ENCODE results near the gene SLC38A5.

SLC38A5 gene

DNA sequence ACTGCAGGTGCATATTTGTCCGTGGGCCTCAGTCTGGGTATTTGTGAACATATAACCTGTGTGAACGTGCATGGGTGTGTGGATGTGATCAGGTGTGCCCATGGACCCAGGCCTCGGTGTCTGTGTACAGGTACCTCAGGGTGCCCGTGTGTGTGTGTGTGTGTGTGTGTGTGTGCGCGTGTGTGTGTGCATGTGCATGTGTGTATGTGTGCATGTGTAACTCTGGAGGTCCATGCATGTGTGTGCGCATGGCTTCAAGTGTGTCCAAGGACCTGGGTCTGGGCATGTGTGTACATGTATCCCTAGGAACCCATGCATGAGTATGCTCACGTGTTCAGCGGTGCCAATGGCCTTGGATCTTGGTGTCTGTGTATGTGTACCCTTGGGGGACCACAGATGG is 21.7 kb upstream of the SLC38A5 start:
- DNase-seq (ENCODE audit: low read depth, low spot score): no peak

DNA sequence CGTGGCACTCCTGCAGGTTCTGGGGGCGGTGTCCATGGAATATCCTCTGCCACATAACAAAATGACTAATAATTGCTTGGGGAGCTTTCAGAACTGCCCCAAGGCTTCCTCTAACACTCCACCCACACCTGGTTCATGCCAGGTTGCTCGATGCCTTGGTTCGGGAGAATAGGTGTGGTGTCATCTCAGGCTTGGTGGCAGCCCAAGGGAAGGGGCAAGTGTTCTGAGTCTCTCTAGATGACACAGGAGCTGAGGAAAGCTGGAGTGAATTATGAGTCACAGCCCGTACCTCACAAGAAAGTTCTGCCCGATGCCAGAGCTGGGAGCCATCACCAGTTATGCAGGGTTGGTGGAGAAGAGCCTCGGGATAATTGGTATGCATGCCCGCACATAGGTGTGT is 20.6 kb upstream of the SLC38A5 start:
- no peak for DNase-seq (ENCODE audit: low read depth, low spot score)

DNA sequence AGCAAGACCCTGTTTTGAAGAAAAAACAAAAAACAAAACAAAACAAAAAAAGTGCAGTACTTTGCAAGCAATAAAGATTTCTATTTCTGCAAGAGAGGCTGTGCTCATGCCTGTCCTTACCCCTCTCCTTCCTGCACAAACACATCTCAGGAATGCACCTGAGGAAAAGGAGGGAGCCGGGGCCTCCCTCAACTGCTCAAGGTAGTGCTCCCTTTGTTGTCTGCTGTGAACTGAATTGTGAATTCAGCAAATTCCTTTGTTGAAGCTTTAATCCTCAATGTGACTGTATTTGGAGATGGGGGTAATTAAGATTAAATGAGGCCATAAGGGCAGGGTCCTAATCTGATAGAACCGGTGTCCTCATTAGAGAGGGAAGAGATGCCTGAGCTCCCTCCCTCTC is 19.8 kb upstream of the SLC38A5 start:
- DNase-seq (ENCODE audit: low read depth, low spot score): no peak

DNA sequence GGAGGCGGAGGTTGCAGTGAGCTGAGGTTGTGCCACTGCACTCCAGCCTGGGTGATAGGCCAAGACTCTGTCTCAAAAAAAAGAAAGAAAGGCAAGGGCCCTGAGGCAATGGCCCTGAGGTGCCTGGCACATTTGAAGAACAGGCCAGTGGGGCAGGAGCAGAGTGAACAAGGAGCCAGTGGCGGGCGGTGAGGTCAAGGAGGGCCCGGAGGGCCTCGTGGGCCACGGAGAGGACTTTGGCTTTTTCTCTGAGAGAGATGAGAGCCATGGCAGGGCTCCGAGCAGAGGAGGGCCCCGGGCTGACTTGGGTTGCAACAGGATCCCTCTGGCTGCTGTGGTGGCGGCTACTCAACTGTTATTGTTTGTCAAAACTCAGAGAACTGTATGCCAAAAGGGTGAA is 19.2 kb upstream of the SLC38A5 start:
- DNase-seq (ENCODE audit: low read depth, low spot score): no peak

DNA sequence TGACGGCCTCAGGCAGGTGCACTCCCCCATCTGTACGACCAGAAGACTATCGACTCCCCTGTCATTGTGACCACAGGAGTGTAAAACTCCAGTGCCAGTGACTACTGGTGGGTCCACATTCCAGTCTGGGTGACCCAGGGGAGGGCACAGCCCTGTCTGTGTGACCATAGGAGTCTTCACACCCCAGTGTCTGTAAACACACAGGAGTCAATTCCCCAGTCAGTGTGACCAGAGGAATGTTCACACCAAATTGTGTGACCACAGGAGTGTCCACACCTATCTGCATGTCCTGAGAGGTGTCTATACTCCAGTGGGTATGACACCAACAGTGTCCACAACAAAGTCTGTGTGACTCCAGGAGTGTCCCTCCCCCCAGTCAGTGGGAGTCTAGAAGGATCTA is 18.0 kb upstream of the SLC38A5 start:
- no peak for DNase-seq (ENCODE audit: low read depth, low spot score)

DNA sequence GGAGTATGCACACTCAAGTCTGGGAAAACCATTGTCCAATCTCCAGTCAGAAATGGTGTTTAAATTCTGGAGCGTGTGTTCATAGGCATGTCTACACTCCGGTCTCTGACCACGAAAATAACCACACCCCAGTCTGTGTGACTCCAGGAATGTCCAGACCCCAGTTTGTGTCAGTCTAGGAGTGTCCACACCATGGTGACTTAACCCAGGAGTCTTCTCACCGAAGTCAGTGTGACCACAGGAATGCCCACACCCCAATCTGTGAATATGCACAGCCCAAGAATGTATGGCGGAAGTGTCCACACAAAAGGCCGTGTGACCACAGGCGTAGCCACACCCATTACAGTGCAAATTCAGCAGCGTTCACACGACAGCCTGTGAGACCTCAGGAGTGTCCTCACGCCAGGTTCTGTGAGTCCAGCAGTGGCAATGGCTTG is 17.3 kb upstream of the SLC38A5 start:
- no peak for DNase-seq (ENCODE audit: low read depth, low spot score)

DNA sequence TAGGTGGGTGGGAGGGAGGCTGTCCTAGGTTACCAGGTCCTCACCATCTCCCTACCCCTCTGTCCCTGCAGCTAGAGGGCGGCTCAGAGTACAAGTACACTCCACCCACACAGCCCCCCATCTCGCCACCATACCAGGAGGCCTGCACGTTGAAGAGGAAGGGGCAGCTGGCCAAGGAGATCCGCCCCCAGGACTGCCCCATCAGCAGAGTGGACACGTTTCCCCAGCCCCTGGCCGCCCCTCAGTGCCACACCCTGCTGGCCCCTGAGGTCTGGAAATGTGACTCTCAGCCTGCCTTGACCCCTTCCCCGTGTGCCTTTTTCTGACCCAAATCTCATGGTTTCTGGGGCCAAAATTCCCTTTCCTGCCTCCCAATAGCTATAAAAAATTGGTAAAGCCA is 12.5 kb upstream of the SLC38A5 start:
- no peak for DNase-seq (ENCODE audit: low read depth, low spot score)

DNA sequence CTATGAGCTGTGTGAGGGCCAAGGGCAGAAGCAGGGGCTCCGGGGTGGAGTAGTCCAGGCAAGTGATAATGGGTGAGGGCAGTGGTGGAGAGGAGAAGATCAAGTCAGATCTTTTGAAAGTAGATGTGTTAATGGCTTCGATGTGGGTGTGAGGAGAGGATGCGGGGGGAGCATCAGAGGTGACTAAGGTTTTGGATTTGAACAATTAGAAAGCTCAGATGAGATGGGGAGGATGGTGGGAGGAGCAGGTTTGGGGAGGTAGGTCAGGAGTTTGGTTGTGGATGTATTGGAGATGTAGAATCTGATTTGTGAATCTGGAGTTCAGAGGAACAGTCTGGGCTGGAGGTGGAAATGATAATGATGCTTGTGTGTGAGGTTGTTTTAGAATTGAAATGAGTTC is 10.5 kb upstream of the SLC38A5 start:
- no peak for DNase-seq (ENCODE audit: low read depth, low spot score)

DNA sequence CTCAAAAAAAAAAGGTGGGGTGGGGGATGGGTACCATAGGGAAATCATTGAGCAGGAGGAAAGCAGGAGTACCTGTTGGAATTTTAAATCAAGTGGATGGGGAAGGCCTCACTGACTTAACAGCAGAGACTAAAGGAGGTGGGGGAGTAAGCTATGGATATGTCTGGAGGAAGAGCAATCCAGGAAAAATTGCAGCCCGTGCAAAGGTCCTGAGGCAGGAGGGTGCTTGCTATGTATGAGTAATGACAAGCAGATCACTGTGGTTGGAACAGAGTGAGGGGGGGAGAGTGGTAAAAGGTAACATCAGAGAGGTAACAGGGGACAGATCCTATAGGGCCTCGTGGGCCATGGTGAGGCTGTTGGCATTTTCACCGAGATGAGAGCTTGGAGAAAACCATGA is 10.1 kb upstream of the SLC38A5 start:
- DNase-seq (ENCODE audit: low read depth, low spot score): no peak

DNA sequence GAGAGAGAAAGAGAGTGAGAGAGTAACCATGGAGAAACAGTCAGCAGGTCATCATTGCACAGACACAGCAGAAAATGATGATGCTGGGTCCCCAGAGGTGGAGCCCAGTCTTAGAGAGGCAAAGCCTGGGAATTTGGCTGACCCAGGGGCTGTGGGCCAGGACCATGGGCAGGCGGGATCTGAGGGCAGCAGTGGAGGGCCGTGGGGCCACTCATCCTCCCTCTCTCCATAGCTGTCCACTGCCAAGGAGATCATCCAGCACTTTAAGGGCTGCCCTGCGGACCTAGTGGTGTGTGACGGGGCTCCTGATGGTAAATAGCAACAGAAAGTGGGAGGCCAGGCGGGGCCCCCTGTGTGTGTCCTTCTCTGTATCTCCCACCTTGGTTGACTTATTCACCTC is 8.7 kb upstream of the SLC38A5 start:
- DNase-seq (ENCODE audit: low read depth, low spot score): no peak

DNA sequence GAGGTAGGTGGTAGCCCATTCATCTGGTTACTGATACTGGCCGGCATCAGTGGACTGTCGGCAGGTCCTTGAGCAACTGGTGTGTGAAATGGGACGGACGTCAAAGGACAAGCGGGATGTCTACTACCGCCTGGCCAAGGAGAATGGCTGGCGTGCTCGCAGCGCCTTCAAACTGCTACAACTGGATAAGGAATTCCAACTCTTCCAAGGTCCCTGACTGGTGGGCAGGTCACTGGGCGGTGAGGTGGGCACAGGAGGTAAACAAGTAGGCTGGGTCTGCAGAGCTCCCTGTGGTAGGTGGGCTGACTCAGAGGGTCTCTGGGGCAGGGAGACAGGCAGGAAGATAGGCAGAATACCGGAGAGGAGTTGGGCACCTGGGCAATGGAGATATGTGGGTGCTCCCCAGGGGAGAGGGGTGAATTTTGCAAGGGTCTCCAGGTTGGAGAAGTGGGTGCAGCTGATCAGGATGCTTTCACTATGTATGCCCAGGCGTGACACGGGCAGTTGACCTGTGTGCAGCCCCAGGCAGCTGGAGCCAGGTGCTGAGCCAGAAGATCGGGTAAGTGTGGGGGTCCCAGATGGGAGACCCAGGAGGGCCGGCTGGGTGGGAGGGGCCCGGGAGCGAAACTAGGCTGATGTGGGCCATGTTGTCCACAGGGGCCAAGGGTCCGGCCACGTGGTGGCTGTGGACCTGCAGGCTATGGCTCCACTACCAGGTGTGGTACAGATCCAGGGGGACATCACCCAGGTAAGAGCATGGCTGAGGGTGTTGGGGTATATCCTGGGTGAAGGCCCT is 8.1 kb upstream of the SLC38A5 start:
- no peak for DNase-seq (ENCODE audit: low read depth, low spot score)

DNA sequence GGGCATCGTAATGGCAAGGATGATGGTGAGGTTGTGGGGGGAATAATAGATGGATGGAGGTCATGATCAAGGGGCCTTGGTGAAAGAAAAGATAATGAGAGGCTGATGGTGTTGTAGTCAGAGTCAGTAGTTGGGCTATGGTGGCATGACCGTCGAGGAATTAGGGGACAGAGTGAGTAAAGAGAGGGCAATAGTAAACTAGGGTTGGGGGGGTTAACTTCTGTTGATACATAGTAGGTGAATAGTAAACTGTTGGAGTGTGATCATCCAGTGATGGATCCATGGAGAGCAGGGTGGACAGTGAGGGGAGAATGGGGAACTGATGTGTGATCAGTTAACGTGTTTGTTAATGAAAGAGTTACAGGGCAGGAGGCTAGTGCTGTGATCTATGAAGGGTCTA is 6.9 kb upstream of the SLC38A5 start:
- no peak for DNase-seq (ENCODE audit: low read depth, low spot score)

DNA sequence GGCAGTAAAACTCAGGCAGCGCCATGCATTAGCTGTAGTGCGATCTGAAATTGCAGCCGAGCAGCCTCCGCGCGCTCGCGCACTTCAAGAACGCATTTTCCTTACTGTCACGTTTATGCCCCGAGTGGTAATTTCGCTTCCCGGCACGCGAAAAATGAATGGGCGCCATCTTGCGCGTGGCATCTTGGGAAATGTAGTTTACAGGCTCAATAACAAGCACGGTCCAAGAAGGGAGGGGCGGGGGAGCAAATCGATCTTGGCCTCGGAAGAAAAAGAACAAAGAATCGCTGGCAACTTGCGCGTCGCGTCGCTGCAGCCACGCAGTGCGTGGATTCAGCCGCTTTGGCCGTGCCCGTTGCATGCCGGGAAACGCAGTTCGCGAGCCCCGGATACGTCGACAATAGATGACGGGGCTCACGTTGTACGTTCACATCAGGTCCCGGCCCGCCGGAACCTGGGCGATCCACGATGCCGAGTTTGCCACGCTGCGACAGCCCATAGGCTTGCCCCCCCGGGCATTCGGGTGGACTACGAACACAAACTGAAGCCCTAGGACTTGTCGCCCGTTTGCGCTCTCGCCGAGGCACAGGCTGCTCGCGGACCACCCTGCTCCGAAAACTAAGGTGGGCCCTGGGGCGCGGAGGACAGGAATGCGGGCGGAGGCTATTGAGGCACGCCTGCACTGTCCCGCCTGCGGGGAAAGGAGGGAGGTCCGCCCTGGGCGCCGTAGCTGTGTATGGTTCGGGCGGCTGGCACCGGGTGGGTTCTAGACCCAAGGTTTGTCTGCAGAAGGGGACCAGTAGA is 5.9 kb upstream of the SLC38A5 start, which contains the start of gene FTSJ1:
Gene FTSJ1, plus strand, starts transcription at position 426 of the 804 bp plus-strand sequence. CDS start 1,849 bp downstream, outside the sequence.
- peak; percentile 73 for DNase-seq (ENCODE audit: low read depth, low spot score)

DNA sequence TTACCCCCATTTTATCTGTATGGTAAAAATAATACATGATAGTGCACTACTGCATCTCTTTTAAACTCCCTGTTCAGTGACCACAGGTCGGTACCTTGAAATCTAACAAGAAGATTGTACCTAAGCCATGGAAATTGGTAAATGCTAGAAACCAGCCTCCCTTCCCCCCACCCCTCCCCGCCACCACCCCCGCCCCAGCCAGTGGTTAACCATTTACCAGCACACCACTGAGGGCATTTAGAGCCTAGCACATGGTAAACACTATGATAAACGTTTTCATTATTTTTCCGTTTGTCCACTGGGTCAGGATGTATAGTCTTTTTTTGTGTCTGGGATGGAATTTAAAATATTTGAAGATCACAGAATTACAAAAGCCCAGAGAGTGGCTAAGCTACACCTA is 5.2 kb upstream of the SLC38A5 start:
- no peak for DNase-seq (ENCODE audit: low read depth, low spot score)

DNA sequence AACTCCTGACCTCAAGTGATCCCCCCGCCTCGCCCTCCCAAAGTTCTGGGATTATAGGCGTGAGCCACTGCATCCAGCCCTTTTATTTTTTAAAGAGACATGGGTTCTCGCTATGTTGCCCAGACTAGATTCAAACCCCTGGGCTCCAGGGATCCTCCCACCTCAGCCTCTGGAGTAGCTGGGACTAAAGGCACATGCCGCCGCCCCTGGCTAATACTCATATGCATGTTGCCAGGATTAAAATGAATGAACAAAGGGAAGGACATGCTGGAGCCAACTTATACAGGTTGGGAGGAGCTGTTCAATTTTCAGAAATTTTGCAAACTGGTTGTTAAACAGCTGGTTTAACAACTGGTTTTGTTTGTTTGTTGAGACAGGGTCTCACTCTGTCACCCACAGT is 4.5 kb upstream of the SLC38A5 start:
- no peak for DNase-seq (ENCODE audit: low read depth, low spot score)

DNA sequence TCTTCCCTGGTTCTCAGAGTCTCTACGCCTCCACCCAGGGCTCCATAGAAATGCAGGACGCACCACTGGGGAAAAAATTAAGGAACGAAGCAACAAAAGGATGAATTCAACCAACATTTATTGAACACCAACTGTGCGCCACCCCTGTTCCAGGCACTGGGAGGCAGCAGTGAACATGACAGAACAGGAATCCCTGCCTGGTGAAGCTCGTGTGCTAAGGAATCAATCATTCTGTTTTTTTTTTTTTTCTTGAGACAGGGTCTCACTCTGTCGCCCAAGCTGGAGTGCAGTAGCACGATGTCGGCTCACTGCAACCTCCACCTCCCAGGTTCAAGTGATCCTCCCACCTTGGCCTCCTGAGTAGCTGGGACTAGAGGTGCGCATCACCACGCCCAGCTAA is 4.1 kb upstream of the SLC38A5 start:
- no peak for DNase-seq (ENCODE audit: low read depth, low spot score)

DNA sequence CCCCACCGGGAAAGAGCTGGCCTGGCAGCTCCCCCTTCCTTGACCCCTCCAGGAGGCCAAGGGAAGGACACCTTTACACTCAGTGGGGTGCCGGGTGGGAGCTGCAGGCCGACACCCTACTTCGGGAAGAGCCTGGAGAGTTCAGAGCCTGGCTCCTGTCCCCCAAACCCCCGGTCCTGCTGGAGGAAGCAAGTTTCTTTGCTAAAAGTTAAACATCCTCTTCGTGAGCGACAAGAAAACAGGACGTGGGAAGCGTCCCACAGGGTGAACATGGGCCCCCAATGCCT is 3.6 kb upstream of the SLC38A5 start:
- no peak for DNase-seq (ENCODE audit: low read depth, low spot score)

DNA sequence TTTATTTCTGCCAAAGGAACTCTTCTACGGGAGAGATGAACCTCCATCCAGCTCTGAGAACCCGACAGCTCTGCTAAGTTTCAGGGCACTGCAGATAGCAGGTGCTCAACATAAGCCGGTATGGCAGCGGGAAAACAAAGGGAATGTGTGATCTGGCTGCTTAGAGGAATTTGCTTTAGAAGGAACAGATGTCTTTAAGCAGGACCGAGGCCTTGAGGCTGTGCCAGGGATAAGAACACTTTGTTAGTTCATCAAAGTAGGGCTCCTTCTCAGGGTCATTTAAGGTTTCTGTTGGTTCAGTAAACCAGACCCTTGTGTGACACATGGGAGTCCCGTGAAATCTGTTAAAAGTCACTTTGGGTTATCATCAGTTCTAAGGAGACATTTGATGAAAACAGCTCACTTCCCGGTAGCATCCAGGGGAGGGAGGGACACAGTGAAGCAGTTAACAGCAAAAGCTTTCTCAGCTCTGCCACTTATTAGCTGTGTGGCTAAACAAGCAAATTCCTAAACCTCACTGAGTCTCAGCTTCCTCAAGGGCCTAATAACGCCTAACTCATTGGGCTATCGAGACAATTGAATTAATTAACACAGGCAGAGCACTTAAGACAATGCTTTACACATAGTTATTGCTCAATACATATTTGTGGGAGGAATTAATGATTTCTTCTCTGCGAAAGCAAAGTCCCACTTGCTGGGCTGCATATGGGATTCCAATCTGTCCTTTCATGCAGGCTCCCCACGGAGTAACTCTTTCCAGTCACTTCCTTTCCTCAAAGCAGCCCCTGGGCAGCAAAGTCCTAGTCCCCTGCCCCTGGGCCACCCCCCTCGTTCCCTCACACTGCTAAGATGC is 3.0 kb upstream of the SLC38A5 start:
- DNase-seq (ENCODE audit: low read depth, low spot score): no peak

DNA sequence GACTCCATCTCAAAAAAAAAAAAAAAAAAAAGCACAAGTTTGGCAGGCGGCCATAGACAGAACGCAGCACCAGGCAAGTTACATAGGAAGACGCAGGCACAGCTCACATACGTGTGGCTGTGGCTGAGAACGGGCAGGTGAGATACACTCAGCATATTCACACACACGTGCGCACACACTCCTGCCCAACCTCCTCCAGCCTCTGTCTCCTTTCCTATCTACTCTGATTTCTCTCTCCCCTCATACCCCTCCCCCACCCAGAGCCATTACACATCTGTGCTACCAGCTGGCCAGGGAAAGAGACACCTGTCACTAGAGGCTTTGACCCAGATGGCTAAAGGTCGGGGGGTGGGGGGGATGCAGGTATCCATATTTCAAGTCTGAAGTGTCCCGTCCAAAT is 2.2 kb upstream of the SLC38A5 start:
- no peak for DNase-seq (ENCODE audit: low read depth, low spot score)

DNA sequence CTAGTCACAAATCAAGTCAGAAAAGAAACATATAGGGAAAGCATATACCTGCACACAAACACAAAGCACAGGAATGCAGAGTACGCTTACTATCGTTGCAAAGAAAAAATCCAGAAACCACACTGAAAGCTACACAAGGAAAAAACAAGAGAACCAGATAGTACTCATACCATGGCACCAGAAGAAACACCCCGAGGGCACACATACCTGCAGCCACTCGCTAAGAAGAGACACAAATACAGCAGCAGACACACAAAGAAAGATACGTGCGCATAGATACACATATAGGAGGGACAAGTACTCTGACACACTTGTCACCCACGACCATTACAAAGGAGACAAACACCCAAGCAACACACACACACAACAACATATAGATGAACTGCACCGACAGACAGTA is 1.4 kb upstream of the SLC38A5 start:
- no peak for DNase-seq (ENCODE audit: low read depth, low spot score)

DNA sequence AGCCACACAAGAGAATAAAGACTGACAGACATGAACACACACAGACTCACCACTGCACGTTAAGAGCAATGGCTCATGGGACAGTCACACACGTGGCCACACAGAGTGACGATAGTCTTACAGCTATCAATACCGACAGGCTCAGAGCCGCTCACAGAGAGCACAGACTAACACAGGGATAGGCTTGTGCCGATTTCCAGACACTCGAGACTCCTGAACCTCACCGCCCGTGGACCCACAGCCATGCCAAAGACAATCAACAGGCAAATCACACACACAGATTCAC is 716 bp upstream of the SLC38A5 start:
- no peak for DNase-seq (ENCODE audit: low read depth, low spot score)
